ENCODE measurements around the gene BRD2. TPM values are rescaled to one million over a fixed set of nuclear protein-coding genes. Genes with fewer than 3 reads are reported as not detected.

Gene BRD2
- total and polyA plus RNA-seq, 2 of the 4 experiments (the other 2 are of a cell fraction): 99.5 to 144 TPM

GRCh38 chr6:33017694-33018353 lies 49.4 kb downstream of the BRD2 start:
- TF ChIP-seq ELK1 (IDR thresholded peaks at IDR 0.05; ENCODE audit: borderline replicate concordance, low read depth, low read length): no peak
- no peak for TF ChIP-seq CHD1 (IDR thresholded peaks at IDR 0.05; ENCODE audit: low read depth, low read length)
- no peak for TF ChIP-seq MAFK (IDR thresholded peaks at IDR 0.05; ENCODE audit: low read depth, low read length)
- no peak for TF ChIP-seq MXI1 (IDR thresholded peaks at IDR 0.05; ENCODE audit: borderline replicate concordance, low read depth, low read length)
- TF ChIP-seq SMC3 (IDR thresholded peaks at IDR 0.05; ENCODE audit: low read depth, low read length): no peak
- TF ChIP-seq RCOR1 (IDR thresholded peaks at IDR 0.05; ENCODE audit: insufficient replicate concordance, low read length): no peak
- no peak overlapping the region for H2BK15ac ChIP-seq (ENCODE audit: low read depth, low read length)
- no peaks in the 10 kb centered on the region for H4K20me1 ChIP-seq (ENCODE audit: insufficient read depth, low read length)
- no peak overlapping the region for H4K8ac ChIP-seq (ENCODE audit: low read depth in 2 of 2, low read length in 2 of 2)
- H3K23ac ChIP-seq (ENCODE audit: low read depth, low read length): no peak overlapping the region
- H2AK5ac ChIP-seq (ENCODE audit: low read depth, low read length): no peak overlapping the region
- no peak overlapping the region for H3K14ac ChIP-seq (replicated peaks; ENCODE audit: low read depth, low read length)
- H2BK120ac ChIP-seq (ENCODE audit: low read depth, low read length): no peak overlapping the region
- H3K56ac ChIP-seq (ENCODE audit: extremely low read depth, insufficient read depth, low read length): no peak overlapping the region
- no peak overlapping the region for H3K4me3 ChIP-seq (ENCODE audit: insufficient read depth, low read depth, low read length)
- no peak overlapping the region for H3K9ac ChIP-seq (ENCODE audit: low read depth, low read length)
- no peak overlapping the region for H4K91ac ChIP-seq (ENCODE audit: insufficient read depth, low read depth, low read length)
- no peaks in the 10 kb centered on the region for H3K36me3 ChIP-seq (ENCODE audit: control insufficient read depth, insufficient read depth, low read length)
- ATAC-seq (ENCODE audit: low read depth): no peak
- no peak overlapping the region for H3K18ac ChIP-seq (ENCODE audit: low read depth, low read length)
- DNase-seq: no peak
- H3K4me1 ChIP-seq (ENCODE audit: control insufficient read depth, insufficient read depth, low read length): no peaks in the 10 kb centered on the region; the same call in 1 of the 2 replicates
- H3K9me3 ChIP-seq (ENCODE audit: control insufficient read depth, insufficient read depth, low read length): no peaks in the 10 kb centered on the region
- H3K4ac ChIP-seq (ENCODE audit: low read depth, low read length): no peak overlapping the region
- H2AK9ac ChIP-seq (replicated peaks; ENCODE audit: low read depth, low read length, poor library complexity): no peak overlapping the region
- H2BK5ac ChIP-seq (ENCODE audit: low read depth, low read length, poor library complexity, severe bottlenecking): no peak overlapping the region
- H2AFZ ChIP-seq (replicated peaks; ENCODE audit: low read length, poor library complexity): no peak overlapping the region
- no peak overlapping the region for H3K4me2 ChIP-seq (ENCODE audit: low read depth, low read length)
- ChIA-PET POLR2A (ENCODE audit: unreplicated experiment) (no interaction called here), CTCF (interaction anchor here (0.6 kb wide), 1 partner anchor 140 kb away, joined by 6 read pairs; no protein-coding TSS in a partner anchor)
- H3K27me3 ChIP-seq (ENCODE audit: control insufficient read depth, insufficient read depth, low read length): peaks cover 50% of the 10 kb centered on the region
- dilution Hi-C loops (cut with HindIII; ENCODE audit: low sequenced_read_pairs, unreplicated experiment): no loop called here
- WGBS, 2 experiments (ENCODE audit: extremely low coverage in 2 of 2, insufficient read length in 1 of 2): 50% methylated on average over 3 of the region's 3 CpGs; no CpG with 5 or more reads in 1 of the 2 experiments
- no peak overlapping the region for H2BK20ac ChIP-seq (ENCODE audit: low read depth, low read length)
- no TSS peak for BruUV-seq (replicated peaks)
- no peaks in the 10 kb centered on the region for H3K9me1 ChIP-seq (ENCODE audit: insufficient read depth, low read length)
- H4K5ac ChIP-seq (ENCODE audit: low read depth, low read length): no peak overlapping the region
- H3K79me1 ChIP-seq (ENCODE audit: low read depth in 1 of 2, low read length in 2 of 2): no peaks in the 10 kb centered on the region
- H3K27ac ChIP-seq (ENCODE audit: insufficient read depth, low read length): no peak overlapping the region
- intact Hi-C loops (cut with micrococcal nuclease): no loop called here
- in situ Hi-C loops (cut with MboI; ENCODE audit: low sequenced_read_pairs): loop anchor here (5.0 to 10.0 kb wide), 2 partner anchors 147 to 229 kb away; no protein-coding TSS in a partner anchor
